A549 treated with AZD2906 at 1 μM for 4 hours (cell line): Measurements from ENCODE around the gene FGF18. TPM values are rescaled to one million over a fixed set of nuclear protein-coding genes. Genes with fewer than 3 reads are reported as not detected.

Source experiments
- total RNA-seq: library from RNA; stranded (reverse); fragments of 200-300 nt; extraction: Qiagen RNA extraction; gene quantifications from 5 replicates; pipeline ENCODE4 v1.2.3, GENCODE V29; 2022

FGF18 gene
- total RNA-seq = 2.2 to 4.0 TPM (median 3.2 TPM) in 5 replicates

GRCh38 chr5:171418982-171419687, at the start of gene FGF18:
Gene FGF18 (plus strand): TSS chr5:171419647. CDS start chr5:171420200, 553 bp downstream.

GRCh38 chr5:171387345-171387969, 32.0 kb upstream of the FGF18 start, which contains the start of gene NPM1:
Gene NPM1 (plus strand): TSS chr5:171387849. CDS start chr5:171387949, 100 bp downstream.

Other genes starting within 250 kb of the FGF18 start
- gene TLX3, start 110.4 kb upstream of the FGF18 start, total RNA-seq = not detected in 5 replicates
- gene NPM1, start 31.8 kb upstream of the FGF18 start, total RNA-seq = 3,078 to 4,483 TPM (median 3,289 TPM) in 5 replicates